Muscle of leg (tissue), 16 donors: Measurements from ENCODE around the gene FOXP2. TPM values are rescaled to one million over a fixed set of nuclear protein-coding genes. Genes with fewer than 3 reads are reported as not detected.
A peak's percentile ranks its signal among the peaks of the same experiment; 100 is the strongest.
"Not testable (repeated sequence)": the region's sequence is repeated elsewhere in the genome, so short reads cannot be mapped to it uniquely, and the experiment has no call there.

Experiments
- DNase-seq: peaks from one replicate; pipeline ENCODE4 v3.0.0; 2013
- H3K27ac ChIP-seq: one replicate; pipeline ENCODE4 v1.5.1; 2013; ENCODE audit warnings: mild to moderate bottlenecking, low read length, control low read depth
- H3K27me3 ChIP-seq: one replicate; pipeline ENCODE4 v1.6.1; 2013; ENCODE audit warnings: low read length; ENCODE audit not compliant: control insufficient read depth, insufficient read depth
- H3K36me3 ChIP-seq: one replicate; pipeline ENCODE4 v1.6.1; 2013; ENCODE audit warnings: low read length; ENCODE audit not compliant: control insufficient read depth, insufficient read depth
- H3K4me1 ChIP-seq: one replicate; pipeline ENCODE4 v1.6.1; 2013; ENCODE audit warnings: low read length; ENCODE audit not compliant: control insufficient read depth, insufficient read depth
- H3K4me3 ChIP-seq: one replicate; pipeline ENCODE4 v1.5.1; 2013; ENCODE audit warnings: low read length, control low read depth
- H3K9me3 ChIP-seq: replicated peaks from 2 replicates; pipeline ENCODE4 v1.6.1; 2013; ENCODE audit warnings: low read depth, low read length; ENCODE audit not compliant: control insufficient read depth
- WGBS: methylation state at CpG from one replicate; pipeline ENCODE4 v1.1.5; 2013; ENCODE audit warnings: missing lambda C conversion rate; ENCODE audit not compliant: insufficient coverage; 5-methylcytosine and 5-hydroxymethylcytosine counted together
- long read RNA-seq, 11 donors: transcript quantifications; one replicate each; lab custom pipeline, GENCODE V29; 2026
- polyA plus RNA-seq, 8 donors: library from polyadenylated mRNA; unstranded; fragments of 120-200 nt; gene quantifications; one replicate each; pipeline versions ENCODE4 v1.2.1 to v1.2.3, GENCODE V29; 2013; ENCODE audit warnings: inconsistent platforms in 1 of 8, low replicate concordance in 1 of 8; ENCODE audit not compliant: insufficient read length in 8 of 8, insufficient read depth in 1 of 8
- total RNA-seq: library from RNA; stranded (reverse); fragments of 120-200 nt; gene quantifications from one replicate; pipeline ENCODE4 v1.2.4, GENCODE V29; 2013

The FOXP2 gene
- 10.0 TPM for total RNA-seq
- polyA plus RNA-seq = 10 to 100 TPM in 7 of 8 donors, 1 to 10 TPM in 1; 7.9 to 14.8 (median 12.8) TPM
- long read RNA-seq, donor 1 = 0 reads
- long read RNA-seq, donor 2 = 0 reads
- long read RNA-seq, donor 3, partial matches to known transcripts = 0 of 1 reads
- long read RNA-seq, donor 3, other reads (novel, unspliced or antisense) = 0 of 1 reads
- long read RNA-seq, donor 4 = 0 reads
- long read RNA-seq, donor 5 = 0 reads
- long read RNA-seq, donor 6, partial matches to known transcripts = 0 of 1 reads
- long read RNA-seq, donor 6, other reads (novel, unspliced or antisense) = 0 of 1 reads
- long read RNA-seq, donor 7, partial matches to known transcripts = 0 of 1 reads
- long read RNA-seq, donor 7, other reads (novel, unspliced or antisense) = 0 of 1 reads
- long read RNA-seq, donor 8 = 0 reads
- long read RNA-seq, donor 9, partial matches to known transcripts = 0 of 1 reads
- long read RNA-seq, donor 9, other reads (novel, unspliced or antisense) = 0 of 1 reads
- long read RNA-seq, donor 10 = 0 reads
- long read RNA-seq, donor 11 = 0 reads

DNA sequence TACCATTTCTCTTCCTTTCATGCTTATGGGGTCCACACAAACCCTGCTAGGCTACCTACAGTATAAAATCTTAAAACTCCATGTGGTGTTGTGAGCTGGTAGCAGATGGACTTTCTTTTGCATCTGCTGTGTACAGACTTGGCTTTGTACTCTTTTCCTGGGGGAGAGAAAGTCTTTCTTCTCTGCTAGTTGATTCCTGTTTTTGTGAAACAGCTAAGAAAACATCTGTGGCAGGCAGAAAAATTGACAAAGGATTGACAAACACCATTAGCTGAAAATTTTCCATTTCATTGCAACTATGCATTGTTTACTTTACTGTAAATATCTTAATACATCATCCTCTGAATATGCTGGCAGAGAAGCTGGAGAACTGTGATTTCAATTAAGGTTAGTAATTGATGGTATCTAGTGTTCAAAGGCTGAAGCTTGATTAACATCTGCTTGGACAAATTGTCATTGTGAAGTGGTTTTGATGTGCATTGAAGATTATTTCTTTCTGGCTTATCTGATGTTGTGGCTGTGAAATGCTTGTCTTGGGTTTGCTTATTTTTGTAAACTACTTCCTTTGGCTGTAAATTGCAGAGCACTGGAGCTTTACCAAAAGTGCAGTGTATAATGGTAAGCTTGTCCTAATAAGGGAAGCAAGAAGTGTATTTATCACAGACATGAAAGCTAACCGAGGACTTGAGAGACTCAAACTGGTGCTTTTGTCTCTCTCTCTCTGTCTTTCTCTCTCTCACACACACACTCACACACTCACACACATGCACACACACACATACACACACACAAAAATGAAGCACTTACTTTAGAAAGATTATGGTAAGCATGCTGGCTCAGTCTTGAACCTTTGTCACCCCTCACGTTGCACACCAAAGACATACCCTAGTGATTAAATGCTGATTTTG lies at the start of gene FOXP2:
Gene FOXP2, plus strand, starts transcription at position 660 of the 908 bp plus-strand sequence. CDS start 11,697 bp downstream, outside the sequence.
- no peaks in the 10 kb centered on the region for H3K27me3 ChIP-seq

DNA sequence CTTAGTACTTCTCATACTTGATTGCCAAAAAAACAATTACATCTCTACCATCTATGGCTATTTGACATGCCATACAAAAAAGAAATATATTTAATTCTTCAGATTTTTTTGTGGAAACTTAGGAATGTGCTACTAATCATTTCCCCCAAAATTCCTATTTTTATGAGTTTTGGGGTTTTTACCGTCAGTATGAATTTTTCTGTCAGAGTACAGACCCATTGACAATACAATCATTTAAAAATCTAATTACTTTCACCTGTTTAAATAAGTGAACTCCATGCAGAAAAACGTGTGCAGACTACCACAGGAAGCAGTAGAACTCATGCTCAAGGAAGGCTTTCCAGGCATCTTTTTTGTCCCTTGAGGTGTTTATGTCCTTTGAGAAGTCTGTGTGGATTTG lies 48.8 kb upstream of the FOXP2 start:
- Histone ChIP-seq H3K4me3 (no peak overlapping the region), H3K36me3 (no peaks in the 10 kb centered on the region), H3K27me3 (no peaks in the 10 kb centered on the region), H3K9me3 (no peaks in the 10 kb centered on the region), H3K27ac (no peak overlapping the region), H3K4me1 (no peaks in the 10 kb centered on the region)
- WGBS = 0% methylated on average over 1 of the region's 2 CpGs
- no peak for DNase-seq

More for the DNA sequence above, at the start of gene FOXP2:
- DNase-seq = peak; percentile 83
- no peaks in the 10 kb centered on the region for H3K36me3 ChIP-seq
- H3K4me3 ChIP-seq = peak within 1 kb of the TSS; percentile 35
- H3K27ac ChIP-seq = peak within 1 kb of the TSS; percentile 85
- no peaks in the 10 kb centered on the region for H3K9me3 ChIP-seq
- no CpG with 5 or more reads among the region's 2 CpGs for WGBS
- H3K4me1 ChIP-seq = peaks cover 5% of the 10 kb centered on the region

DNA sequence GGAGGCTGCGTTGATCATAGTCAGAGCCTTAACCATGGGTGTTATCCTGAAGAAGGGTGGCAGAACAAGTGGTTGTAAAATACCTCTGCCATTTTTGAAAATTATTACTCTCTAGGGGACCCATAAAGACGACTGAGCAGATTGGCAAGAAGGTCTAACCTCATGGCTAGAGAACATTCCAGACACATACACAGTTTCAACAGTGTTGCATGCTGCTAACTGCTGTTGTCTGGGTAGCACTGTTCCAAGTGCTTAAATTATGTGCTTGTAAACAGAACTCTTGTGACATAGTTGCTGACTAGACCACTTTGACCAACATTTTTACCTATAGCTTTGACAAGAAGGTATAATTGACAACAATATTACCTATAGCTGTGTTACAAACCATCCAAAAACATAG lies 46.1 kb upstream of the FOXP2 start:
- no CpG with 5 or more reads among the region's 2 CpGs for WGBS
- Histone ChIP-seq H3K27ac (no peak overlapping the region), H3K9me3 (no peaks in the 10 kb centered on the region), H3K27me3 (no peaks in the 10 kb centered on the region), H3K4me3 (no peak overlapping the region), H3K4me1 (no peaks in the 10 kb centered on the region), H3K36me3 (no peaks in the 10 kb centered on the region)
- no peak for DNase-seq

DNA sequence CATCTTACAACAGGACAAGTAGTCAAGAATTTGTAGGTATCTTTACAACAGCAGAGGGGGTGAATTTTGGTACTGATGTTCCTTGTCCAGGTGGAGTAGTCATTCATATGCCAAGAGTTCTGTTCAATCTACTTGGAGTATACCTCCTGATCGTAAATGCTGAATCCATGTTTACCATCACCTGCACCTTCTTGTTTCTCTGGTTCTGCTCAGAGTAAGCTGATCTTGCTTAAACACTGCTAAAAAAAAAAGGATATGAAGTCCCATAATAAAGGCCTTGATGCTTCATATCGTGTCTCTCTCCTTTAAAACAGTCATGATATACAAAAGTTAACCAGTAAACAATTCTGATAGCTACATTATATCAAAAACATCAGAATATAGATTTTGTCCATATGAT lies 45.3 kb upstream of the FOXP2 start:
- WGBS = 80% methylated on average over 1 of the region's 2 CpGs
- no peaks in the 10 kb centered on the region for H3K9me3 ChIP-seq
- H3K4me3 ChIP-seq = no peak overlapping the region

DNA sequence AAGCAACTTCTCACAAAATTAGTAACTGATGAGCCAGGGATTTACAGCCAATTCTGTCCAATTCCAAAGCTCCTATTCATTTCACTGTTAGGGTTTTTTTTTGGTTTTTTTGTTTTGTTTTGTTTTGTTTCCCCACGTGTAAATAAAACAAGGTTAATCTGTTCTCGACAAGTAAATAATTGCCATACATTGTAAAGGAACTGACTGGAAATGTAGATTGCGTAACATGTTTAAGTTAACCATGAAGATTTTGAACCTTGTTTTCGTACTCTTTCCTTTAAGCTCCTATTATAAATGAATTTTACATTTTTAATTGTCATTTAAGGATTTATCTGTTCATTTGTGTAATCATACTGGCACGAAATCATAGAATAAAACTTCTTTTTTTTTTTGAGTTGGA lies 42.0 kb upstream of the FOXP2 start:
- Histone ChIP-seq H3K4me1 (no peaks in the 10 kb centered on the region), H3K27me3 (no peaks in the 10 kb centered on the region), H3K36me3 (no peaks in the 10 kb centered on the region), H3K27ac (no peak overlapping the region), H3K4me3 (no peak overlapping the region), H3K9me3 (no peaks in the 10 kb centered on the region)
- no CpG with 5 or more reads among the region's 5 CpGs for WGBS
- DNase-seq = no peak

More for the DNA sequence above, 45.3 kb upstream of the FOXP2 start:
- H3K36me3 ChIP-seq = no peaks in the 10 kb centered on the region
- no peak overlapping the region for H3K27ac ChIP-seq
- H3K4me1 ChIP-seq = no peaks in the 10 kb centered on the region
- no peaks in the 10 kb centered on the region for H3K27me3 ChIP-seq
- no peak for DNase-seq

DNA sequence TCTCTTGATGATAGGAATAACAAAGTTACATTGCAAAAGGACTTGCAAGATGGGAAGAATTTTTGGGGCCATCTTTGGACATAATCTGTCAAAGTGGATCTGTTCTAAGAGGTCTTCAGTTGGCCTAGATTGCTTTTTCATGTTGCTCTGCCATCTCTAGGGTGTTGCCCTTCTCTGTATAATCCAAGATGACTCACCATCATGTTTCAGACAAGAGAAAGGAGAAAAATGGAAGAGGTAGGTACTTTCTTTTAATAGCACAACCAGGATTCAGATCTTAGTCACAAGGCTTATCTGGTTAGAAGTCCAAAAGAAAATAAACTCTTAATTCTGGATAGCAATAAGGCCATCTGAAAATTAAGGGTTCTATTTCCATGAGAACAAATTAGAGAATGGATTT lies 38.7 kb upstream of the FOXP2 start:
- H3K27me3 ChIP-seq = no peaks in the 10 kb centered on the region
- H3K27ac ChIP-seq = no peak overlapping the region
- peaks cover 2% of the 10 kb centered on the region for H3K9me3 ChIP-seq
- no peak overlapping the region for H3K4me3 ChIP-seq
- DNase-seq = no peak
- H3K36me3 ChIP-seq = no peaks in the 10 kb centered on the region
- H3K4me1 ChIP-seq = no peaks in the 10 kb centered on the region

DNA sequence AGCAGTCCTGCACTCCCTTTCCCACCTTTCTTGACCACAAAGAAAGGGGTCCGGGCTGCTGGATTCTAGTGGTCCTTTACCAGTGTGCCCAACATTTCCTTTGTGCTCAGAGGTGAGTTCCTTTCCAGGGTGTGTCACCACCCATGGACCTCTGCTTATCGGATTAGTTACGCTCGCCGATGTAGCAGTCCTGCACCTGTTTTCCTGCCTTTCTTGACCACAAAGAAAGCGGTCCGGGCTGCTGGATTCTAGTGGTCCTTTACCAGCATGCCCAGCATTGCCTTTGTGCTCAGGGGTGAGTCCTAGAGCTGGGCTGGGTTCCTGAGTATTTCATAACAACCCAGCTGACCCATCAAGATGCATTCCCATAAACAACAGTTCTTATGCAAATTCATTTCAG lies 30.7 kb upstream of the FOXP2 start:
- H3K27me3 ChIP-seq, H3K4me3 ChIP-seq, H3K36me3 ChIP-seq, H3K27ac ChIP-seq, H3K9me3 ChIP-seq, H3K4me1 ChIP-seq, DNase-seq: not testable (repeated sequence)
- WGBS = 75% methylated on average over 7 of the region's 7 CpGs

DNA sequence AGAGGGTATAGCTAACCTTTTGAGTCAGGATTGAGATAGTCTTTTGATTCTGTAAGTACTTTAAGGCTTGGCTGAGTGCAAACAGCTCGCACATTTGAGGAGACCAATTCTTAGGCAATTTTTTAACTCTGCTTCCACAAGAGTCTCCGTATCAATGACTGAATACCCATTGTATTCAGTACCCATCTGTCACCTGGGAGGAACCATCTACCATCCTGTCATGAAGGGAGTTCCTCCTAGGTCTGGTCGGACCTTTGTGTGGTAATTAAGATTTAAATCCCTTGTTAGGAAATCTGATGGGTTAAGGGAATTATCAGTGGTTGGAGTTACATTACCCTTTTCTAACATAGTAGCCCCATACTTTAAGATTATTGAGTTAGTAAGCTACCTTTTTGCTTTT lies 30.3 kb upstream of the FOXP2 start:
- H3K36me3 ChIP-seq, H3K27me3 ChIP-seq, H3K27ac ChIP-seq, DNase-seq, H3K4me3 ChIP-seq, H3K4me1 ChIP-seq, H3K9me3 ChIP-seq: not testable (repeated sequence)
- WGBS = no CpG with 5 or more reads among the region's 3 CpGs

DNA sequence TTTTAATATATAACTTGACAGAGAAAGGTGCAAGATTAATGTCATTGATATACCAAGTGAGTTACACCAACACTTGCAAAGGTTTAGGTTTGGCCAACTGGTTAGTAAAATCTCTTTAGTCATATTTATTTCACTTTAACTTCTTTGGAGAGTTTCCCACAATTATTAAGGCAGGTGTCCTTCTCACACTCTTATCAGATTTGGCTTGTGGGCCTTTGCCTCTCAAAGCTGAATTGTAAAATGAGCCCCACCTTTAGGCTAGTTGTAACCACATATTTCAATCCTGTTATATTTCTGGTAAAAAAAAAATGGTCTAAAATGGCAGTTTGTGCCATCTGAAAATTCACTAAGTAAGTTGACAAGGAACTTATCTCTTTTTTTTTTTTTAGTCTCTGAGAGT lies 26.6 kb upstream of the FOXP2 start:
- H3K27me3 ChIP-seq = no peaks in the 10 kb centered on the region
- DNase-seq = no peak
- no peaks in the 10 kb centered on the region for H3K4me1 ChIP-seq
- H3K9me3 ChIP-seq = no peaks in the 10 kb centered on the region
- no peak overlapping the region for H3K4me3 ChIP-seq
- H3K27ac ChIP-seq = no peak overlapping the region
- no peaks in the 10 kb centered on the region for H3K36me3 ChIP-seq

DNA sequence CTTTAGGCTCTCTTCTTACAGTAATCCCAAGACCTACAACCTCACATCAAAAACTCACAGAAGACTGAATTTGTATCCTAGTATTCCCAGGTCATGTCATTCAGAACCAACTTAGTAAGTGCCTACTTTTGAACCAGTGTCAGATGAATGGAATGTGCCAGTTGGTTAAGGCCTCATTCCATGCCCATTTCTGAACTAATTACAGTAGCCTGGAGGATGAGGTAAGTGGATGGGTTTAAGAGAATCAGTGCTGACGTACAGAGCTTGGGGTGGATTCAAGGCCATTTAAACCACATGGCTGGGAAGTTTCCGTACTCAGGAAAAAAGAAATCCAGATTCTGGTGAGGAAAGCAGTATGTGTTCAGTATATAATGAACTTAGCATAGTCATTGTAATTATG lies 21.9 kb upstream of the FOXP2 start:
- Histone ChIP-seq H3K36me3 (no peaks in the 10 kb centered on the region), H3K27ac (peak overlapping the region; percentile 62), H3K27me3 (no peaks in the 10 kb centered on the region), H3K9me3 (no peaks in the 10 kb centered on the region), H3K4me1 (no peaks in the 10 kb centered on the region), H3K4me3 (no peak overlapping the region)
- DNase-seq = peak; percentile 65
- WGBS = no CpG with 5 or more reads among the region's 2 CpGs
